Neural cell (in vitro differentiated cells): ENCODE measurements around the gene DUSP28.

Experiments
- EZH2 ChIP-seq: fragments of 200-600, 300-800 bp; shearing (Covaris generic), sonication (generic); IDR thresholded peaks from 2 replicates; pipeline ENCODE4 v1.6.1; 2014; ENCODE audit warnings: antibody characterized with exemption, low read length, borderline replicate concordance, mild to moderate bottlenecking; ENCODE audit not compliant: insufficient read depth, poor library complexity, severe bottlenecking
- TF ChIP-seq, protein P1 (sequence below): fragments of 450-650 bp; IDR thresholded peaks from 2 replicates; pipeline ENCODE4 v1.5.1; 2014; ENCODE audit warnings: antibody characterized with exemption, mild to moderate bottlenecking, moderate library complexity; ENCODE audit not compliant: poor library complexity, severe bottlenecking
- TF ChIP-seq, protein P2 (sequence below): IDR thresholded peaks from 2 replicates; pipeline ENCODE4 v1.6.1; 2012; ENCODE audit warnings: borderline replicate concordance

GRCh38 chr2:240597419-240598181 is 37.4 kb downstream of the DUSP28 start:
- TF ChIP-seq EZH2 = no peak
- TF ChIP-seq, protein P1, sequence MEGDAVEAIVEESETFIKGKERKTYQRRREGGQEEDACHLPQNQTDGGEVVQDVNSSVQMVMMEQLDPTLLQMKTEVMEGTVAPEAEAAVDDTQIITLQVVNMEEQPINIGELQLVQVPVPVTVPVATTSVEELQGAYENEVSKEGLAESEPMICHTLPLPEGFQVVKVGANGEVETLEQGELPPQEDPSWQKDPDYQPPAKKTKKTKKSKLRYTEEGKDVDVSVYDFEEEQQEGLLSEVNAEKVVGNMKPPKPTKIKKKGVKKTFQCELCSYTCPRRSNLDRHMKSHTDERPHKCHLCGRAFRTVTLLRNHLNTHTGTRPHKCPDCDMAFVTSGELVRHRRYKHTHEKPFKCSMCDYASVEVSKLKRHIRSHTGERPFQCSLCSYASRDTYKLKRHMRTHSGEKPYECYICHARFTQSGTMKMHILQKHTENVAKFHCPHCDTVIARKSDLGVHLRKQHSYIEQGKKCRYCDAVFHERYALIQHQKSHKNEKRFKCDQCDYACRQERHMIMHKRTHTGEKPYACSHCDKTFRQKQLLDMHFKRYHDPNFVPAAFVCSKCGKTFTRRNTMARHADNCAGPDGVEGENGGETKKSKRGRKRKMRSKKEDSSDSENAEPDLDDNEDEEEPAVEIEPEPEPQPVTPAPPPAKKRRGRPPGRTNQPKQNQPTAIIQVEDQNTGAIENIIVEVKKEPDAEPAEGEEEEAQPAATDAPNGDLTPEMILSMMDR = no peak
- TF ChIP-seq, protein P2, sequence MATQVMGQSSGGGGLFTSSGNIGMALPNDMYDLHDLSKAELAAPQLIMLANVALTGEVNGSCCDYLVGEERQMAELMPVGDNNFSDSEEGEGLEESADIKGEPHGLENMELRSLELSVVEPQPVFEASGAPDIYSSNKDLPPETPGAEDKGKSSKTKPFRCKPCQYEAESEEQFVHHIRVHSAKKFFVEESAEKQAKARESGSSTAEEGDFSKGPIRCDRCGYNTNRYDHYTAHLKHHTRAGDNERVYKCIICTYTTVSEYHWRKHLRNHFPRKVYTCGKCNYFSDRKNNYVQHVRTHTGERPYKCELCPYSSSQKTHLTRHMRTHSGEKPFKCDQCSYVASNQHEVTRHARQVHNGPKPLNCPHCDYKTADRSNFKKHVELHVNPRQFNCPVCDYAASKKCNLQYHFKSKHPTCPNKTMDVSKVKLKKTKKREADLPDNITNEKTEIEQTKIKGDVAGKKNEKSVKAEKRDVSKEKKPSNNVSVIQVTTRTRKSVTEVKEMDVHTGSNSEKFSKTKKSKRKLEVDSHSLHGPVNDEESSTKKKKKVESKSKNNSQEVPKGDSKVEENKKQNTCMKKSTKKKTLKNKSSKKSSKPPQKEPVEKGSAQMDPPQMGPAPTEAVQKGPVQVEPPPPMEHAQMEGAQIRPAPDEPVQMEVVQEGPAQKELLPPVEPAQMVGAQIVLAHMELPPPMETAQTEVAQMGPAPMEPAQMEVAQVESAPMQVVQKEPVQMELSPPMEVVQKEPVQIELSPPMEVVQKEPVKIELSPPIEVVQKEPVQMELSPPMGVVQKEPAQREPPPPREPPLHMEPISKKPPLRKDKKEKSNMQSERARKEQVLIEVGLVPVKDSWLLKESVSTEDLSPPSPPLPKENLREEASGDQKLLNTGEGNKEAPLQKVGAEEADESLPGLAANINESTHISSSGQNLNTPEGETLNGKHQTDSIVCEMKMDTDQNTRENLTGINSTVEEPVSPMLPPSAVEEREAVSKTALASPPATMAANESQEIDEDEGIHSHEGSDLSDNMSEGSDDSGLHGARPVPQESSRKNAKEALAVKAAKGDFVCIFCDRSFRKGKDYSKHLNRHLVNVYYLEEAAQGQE = no peak
